H1 (cell line): ENCODE measurements around the gene MACROD2.

Experiments used
- CTCF ChIP-seq, 3 experiments: IDR thresholded peaks; 1 replicate in 2 of 3; 2 replicates in 1 of 3; pipeline versions ENCODE4 v1.5.1 to v1.6.1; 2011; ENCODE audit warnings: low read length in 3 of 3, mild to moderate bottlenecking in 3 of 3, inconsistent platforms in 2 of 3, low read depth in 1 of 3, moderate library complexity in 1 of 3; ENCODE audit not compliant: insufficient read depth in 1 of 3; ENCODE audit errors: control extremely low read depth in 1 of 3
- POLR2A ChIP-seq, 2 experiments: IDR thresholded peaks; 1 replicate in 1 of 2; 2 replicates in 1 of 2; pipeline ENCODE4 v1.6.1; 2011; ENCODE audit warnings: low read depth in 2 of 2, low read length in 2 of 2, mild to moderate bottlenecking in 2 of 2; ENCODE audit errors: control extremely low read depth in 1 of 2

GRCh38 chr20:15706719-15707118, 1711.4 kb downstream of the MACROD2 start:
- TF ChIP-seq POLR2A (IDR thresholded peaks at IDR 0.05; ENCODE audit: control extremely low read depth in 1 of 2, low read depth in 2 of 2, low read length in 2 of 2) (no peak), CTCF (IDR thresholded peaks at IDR 0.05; ENCODE audit: control extremely low read depth in 1 of 3, insufficient read depth in 1 of 3, low read depth in 1 of 3, low read length in 3 of 3) (no peak)
